Left ventricle myocardium inferior (tissue), 1 donor: ENCODE measurements around the gene PTGDS. TPM values are rescaled to one million over a fixed set of nuclear protein-coding genes. Genes with fewer than 3 reads are reported as not detected.

Source experiments
- DNase-seq: peaks from one replicate; pipeline ENCODE4 v3.0.0-alpha.2; 2020
- H3K27ac ChIP-seq: fragments of 200-600 bp; replicated peaks from 2 replicates; pipeline ENCODE4 v1.8.0; 2021
- H3K27me3 ChIP-seq: fragments of 200-600 bp; 2 replicates; pipeline ENCODE4 v1.8.0; 2021; ENCODE audit warnings: low read depth
- H3K36me3 ChIP-seq: fragments of 200-600 bp; 2 replicates; pipeline ENCODE4 v1.8.0; 2021
- H3K4me1 ChIP-seq: fragments of 200-600 bp; 2 replicates; pipeline ENCODE4 v1.8.0; 2021
- H3K4me3 ChIP-seq: fragments of 200-600 bp; 2 replicates; pipeline ENCODE4 v1.8.0; 2021; ENCODE audit warnings: mild to moderate bottlenecking, moderate library complexity
- H3K9me3 ChIP-seq: fragments of 200-600 bp; replicated peaks from 2 replicates; pipeline ENCODE4 v1.8.0; 2021
- CTCF ChIP-seq: fragments of 200-600 bp; IDR thresholded peaks from 2 replicates; pipeline ENCODE4 v1.8.0; 2021; ENCODE audit warnings: antibody characterized with exemption, mild to moderate bottlenecking, borderline replicate concordance
- intact Hi-C: fragments of 100-400 bp; cut with micrococcal nuclease; formaldehyde crosslinking; loops from one replicate; pipeline ENCODE4 v1.11.0; 2022
- total RNA-seq: library from RNA; stranded (reverse); fragmentation: NEBNext Ultra II Directional; extraction: Animal tissue kit (Norgen Biotek cat#: 25700); gene quantifications from one replicate; pipeline ENCODE4 v1.2.1, GENCODE V29; 2021
- donor health status: DM: no; HTN: yes; CAD: no; lungs with severe emphysema.

The PTGDS gene
- total RNA-seq, 1 donor from 2014 or later: 3,579 TPM

GRCh38 chr9:136995772-136996311, 18.5 kb downstream of the PTGDS start:
- TF ChIP-seq CTCF: no peak
- intact Hi-C loops: no loop called here
- Histone ChIP-seq H3K9me3 (no peaks in the 10 kb centered on the region), H3K4me3 (peak overlapping the region; percentile 74), H3K4me1 (peaks cover 69% of the 10 kb centered on the region), H3K36me3 (peaks cover 11% of the 10 kb centered on the region), H3K27me3 (peaks cover 55% of the 10 kb centered on the region), H3K27ac (peak overlapping the region; percentile 70)
- DNase-seq: no peak

- Histone ChIP-seq H3K36me3 (peaks cover 11% of the 10 kb centered on the region), H3K9me3 (no peaks in the 10 kb centered on the region), H3K27ac (peak within 1 kb of the TSS; percentile 70), H3K27me3 (peaks cover 55% of the 10 kb centered on the region), H3K4me3 (peak within 1 kb of the TSS; percentile 74), H3K4me1 (peaks cover 63% of the 10 kb centered on the region)
- TF ChIP-seq CTCF: no peak
- no peak for DNase-seq
- intact Hi-C loops: no loop called here
These were observed 19.3 kb downstream of the PTGDS start, which contains the start of gene CLIC3 for GRCh38 chr9:136996361-136997292. Gene CLIC3, minus strand, starts transcription at chr9:136996568. Its CDS starts 25 bp downstream, at chr9:136996543.

- Histone ChIP-seq H3K4me1 (peaks cover 57% of the 10 kb centered on the region), H3K9me3 (no peaks in the 10 kb centered on the region), H3K4me3 (no peak overlapping the region), H3K36me3 (peaks cover 11% of the 10 kb centered on the region), H3K27me3 (peaks cover 55% of the 10 kb centered on the region), H3K27ac (no peak overlapping the region)
- TF ChIP-seq CTCF: no peak
- intact Hi-C loops: no loop called here
- no peak for DNase-seq
These were observed 20.1 kb downstream of the PTGDS start for GRCh38 chr9:136997371-136997770.

- TF ChIP-seq CTCF: peak; percentile 30
- Histone ChIP-seq H3K9me3 (no peaks in the 10 kb centered on the region), H3K27me3 (peaks cover 55% of the 10 kb centered on the region), H3K27ac (no peak overlapping the region), H3K4me3 (no peak overlapping the region), H3K4me1 (peaks cover 53% of the 10 kb centered on the region), H3K36me3 (peaks cover 11% of the 10 kb centered on the region)
- no peak for DNase-seq
- intact Hi-C loops: no loop called here
These were observed 20.5 kb downstream of the PTGDS start for GRCh38 chr9:136997830-136998234.

- no peaks in the 10 kb centered on the region for H3K36me3 ChIP-seq
- TF ChIP-seq CTCF: no peak
- no peak for DNase-seq
These were observed 23.1 kb downstream of the PTGDS start for GRCh38 chr9:137000177-137000930.

More at GRCh38 chr9:137000177-137000930, 23.1 kb downstream of the PTGDS start:
- peaks cover 31% of the 10 kb centered on the region for H3K27me3 ChIP-seq
- intact Hi-C loops: no loop called here
- peaks cover 28% of the 10 kb centered on the region for H3K4me1 ChIP-seq
- H3K4me3 ChIP-seq: no peak overlapping the region
- H3K9me3 ChIP-seq: peaks cover 6% of the 10 kb centered on the region
- no peak overlapping the region for H3K27ac ChIP-seq
